ENCODE measurements around the gene CACNG4.
"Not testable (repeated sequence)": the region's sequence is repeated elsewhere in the genome, so short reads cannot be mapped to it uniquely, and the experiment has no call there.

Gene CACNG4

GRCh38 chr17:67018471-67019434, 54.2 kb downstream of the CACNG4 start:
- DNase-seq (ENCODE audit: low spot score) = no peak

GRCh38 chr17:67019809-67020208, 55.3 kb downstream of the CACNG4 start:
- DNase-seq (ENCODE audit: low spot score) = no peak

GRCh38 chr17:67020293-67020766, 55.8 kb downstream of the CACNG4 start:
- DNase-seq (ENCODE audit: low spot score) = no peak

- DNase-seq (ENCODE audit: low spot score) = no peak
These were observed 56.7 kb downstream of the CACNG4 start for GRCh38 chr17:67021196-67021595.

DNA sequence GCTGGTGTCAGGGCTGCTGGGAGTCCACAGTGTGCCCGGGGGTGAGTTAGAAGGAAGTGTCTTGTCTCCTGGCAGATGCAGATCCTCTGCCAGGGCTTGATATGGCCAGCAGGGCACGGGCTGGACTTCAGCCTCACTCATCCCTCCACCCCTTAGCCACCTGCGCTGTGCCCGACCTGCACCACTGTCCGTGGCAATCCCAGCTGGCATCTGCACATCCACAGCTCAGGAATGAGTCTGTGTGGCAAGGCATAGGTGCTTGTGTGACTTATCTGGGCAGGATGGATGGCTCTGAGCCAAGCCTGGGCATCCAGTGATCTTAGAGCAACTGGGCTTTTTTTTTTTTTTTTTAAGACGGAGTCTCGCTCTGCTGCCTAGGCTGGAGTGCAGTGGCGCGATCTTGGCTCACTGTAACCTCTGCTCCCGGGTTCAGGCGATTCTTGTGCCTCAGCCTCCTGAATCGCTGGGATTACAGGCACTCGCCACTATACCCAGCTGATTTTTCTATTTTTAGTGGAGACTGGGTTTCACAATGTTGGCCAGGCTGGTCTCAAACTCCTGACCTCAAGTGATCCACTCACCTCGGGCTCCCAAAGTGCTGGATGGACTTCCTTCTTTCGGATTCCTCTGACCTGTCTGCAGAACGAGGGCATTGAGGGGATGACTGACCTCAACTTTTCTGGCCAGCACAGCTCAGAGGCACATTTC, 57.4 kb downstream of the CACNG4 start:
- DNase-seq (ENCODE audit: low spot score) = no peak

DNA sequence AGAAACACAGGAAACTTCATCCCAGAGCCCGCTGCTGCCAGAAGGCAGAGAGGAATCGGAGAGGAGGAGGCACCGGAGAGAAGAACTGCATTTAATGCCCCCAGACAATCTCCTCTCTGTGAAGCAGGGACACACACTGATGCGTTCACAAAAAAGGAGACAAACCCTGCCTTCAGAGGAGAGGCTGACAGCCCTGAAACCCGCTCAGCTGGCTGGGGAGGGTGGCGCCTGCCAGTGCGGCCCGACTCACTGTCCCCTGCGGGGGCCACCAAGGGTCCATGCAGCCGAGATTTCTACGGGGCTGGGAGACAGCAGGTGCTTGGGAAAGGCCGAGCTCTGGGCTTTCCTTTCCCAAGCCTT, 57.9 kb downstream of the CACNG4 start:
- peak; percentile 46 for DNase-seq (ENCODE audit: low spot score)

- no peak for DNase-seq (ENCODE audit: low spot score)
These were observed 60.2 kb downstream of the CACNG4 start for GRCh38 chr17:67024736-67025135.

- no peak for DNase-seq (ENCODE audit: low spot score)
These were observed 60.8 kb downstream of the CACNG4 start for GRCh38 chr17:67025216-67025792.

DNA sequence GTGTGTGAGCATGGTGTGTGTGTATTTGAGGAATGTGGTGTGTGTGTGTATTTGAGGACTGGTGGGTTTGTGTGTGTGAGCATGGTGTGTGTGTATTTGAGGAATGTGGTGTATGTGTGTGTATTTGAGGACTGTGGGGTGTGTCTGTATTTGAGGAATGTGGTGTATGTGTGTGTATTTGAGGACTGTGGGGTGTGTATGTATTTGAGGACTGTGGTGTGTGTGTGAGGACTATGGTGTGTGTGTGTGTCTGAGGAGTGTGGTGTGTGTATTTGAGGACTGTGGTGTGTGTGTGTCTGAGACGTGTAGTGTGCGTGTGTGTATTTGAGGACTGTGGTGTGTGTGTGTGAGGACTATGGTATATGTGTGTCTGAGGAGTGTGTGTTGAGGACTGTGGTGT, 61.8 kb downstream of the CACNG4 start:
- no peak for DNase-seq (ENCODE audit: low spot score)

DNA sequence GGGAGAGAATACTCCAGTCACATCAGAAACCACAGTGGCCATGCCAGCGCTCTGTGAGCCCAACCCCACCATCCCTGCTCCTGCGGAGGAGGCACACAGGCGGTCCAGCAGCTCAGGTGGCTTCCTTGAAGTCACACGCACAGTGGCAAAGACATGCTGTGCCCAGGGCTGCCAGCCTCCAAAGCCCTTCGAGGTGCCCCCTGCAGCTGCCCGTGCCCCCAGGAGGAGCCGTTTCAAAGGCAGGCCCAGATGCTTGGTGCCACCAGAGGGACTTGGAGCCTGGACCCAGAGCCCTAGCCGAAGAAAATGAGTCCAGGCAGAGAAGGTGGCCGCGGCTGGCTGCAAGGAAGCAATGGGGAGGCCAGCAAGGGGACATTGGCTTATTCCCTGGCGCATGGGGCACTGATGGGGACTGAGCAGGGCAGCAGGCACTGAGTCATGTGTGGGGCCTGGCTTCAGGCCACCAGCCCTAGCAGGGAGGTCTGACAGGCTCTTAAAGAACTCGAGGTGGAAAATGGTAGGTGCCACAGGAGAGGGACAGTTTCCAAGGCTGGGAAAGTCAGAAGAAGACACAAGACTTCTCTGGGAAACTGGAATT, 62.6 kb downstream of the CACNG4 start:
- DNase-seq (ENCODE audit: low spot score) = no peak

DNA sequence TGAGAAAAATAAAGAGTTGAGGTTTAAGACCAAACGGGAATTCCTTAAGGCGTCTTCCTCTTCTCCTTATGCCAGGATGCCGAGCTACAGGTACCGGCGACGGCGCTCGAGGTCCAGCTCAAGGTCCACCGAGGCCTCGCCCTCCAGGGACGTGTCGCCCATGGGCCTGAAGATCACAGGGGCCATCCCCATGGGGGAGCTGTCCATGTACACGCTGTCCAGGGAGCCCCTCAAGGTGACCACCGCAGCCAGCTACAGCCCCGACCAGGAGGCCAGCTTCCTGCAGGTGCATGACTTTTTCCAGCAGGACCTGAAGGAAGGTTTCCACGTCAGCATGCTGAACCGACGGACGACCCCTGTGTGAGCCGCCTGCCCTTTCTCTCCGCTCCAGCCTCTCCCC, 66.1 kb downstream of the CACNG4 start:
- no peak for DNase-seq (ENCODE audit: low spot score)

DNA sequence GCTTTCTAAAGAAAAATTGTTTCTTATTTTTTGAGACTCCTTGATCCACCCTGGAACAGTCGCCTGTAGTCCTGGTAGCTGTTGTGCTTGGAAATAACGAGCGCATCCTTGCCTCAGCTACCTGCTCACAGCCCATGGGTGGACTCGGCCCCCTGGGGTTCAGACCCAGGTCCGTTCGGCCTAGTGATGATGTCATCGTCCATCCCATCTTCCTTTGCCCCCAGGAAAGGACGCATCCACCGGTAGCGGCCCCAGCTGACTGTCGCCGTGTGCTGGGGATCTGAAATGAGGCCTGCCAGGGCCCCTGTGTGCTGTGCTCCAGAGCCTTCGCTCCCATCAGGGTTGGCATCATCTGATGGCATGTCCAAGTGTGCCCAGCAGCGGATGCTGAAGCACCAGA, 67.9 kb downstream of the CACNG4 start:
- DNase-seq (ENCODE audit: low spot score) = no peak

DNA sequence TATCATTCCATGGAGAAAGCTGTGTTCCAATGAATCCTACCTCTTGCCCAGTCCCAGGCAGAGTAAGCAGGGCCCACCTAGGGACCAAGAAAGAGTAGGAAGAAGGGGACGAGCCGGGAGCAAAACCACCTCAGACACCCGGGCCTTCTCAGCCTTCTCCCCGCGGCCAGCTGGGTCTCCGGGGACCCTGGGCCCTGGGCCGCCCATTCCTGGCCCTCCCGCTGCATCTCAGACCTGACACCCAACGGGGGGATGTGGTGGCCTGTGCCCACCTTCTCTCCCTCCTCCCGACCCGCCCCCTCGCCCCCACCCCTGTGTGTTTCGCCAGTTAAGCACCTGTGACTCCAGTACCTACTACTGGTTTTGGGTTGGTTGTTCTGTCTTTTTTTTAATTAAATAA, 68.5 kb downstream of the CACNG4 start:
- DNase-seq (ENCODE audit: low spot score) = no peak

- no peak for DNase-seq (ENCODE audit: low spot score)
These were observed 69.1 kb downstream of the CACNG4 start for GRCh38 chr17:67033613-67034012.

- DNase-seq (ENCODE audit: low spot score) = no peak
These were observed 70.9 kb downstream of the CACNG4 start for GRCh38 chr17:67035131-67036083.

GRCh38 chr17:67038861-67039365, 74.4 kb downstream of the CACNG4 start:
- no peak for DNase-seq (ENCODE audit: low spot score)

GRCh38 chr17:67040652-67041051, 76.1 kb downstream of the CACNG4 start:
- DNase-seq (ENCODE audit: low spot score) = no peak

DNA sequence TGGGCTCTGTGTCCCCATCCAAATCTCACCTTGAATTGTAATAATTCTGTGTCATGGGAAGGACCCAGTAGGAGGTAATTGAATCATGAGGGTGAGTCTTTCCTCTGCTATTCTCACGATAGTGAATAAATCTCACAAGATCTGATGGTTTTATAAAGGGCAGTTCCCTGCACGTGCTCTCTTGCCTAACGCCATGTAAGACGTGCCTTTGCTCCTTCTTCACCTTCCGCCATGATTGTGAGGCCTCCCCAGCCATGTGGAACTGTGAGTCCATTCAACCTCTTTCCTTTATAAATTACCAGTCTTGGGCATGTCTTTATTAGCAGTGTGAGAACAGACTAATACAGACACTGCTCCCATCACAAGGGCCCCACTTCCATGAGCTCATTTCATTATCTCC, 76.6 kb downstream of the CACNG4 start:
- DNase-seq (ENCODE audit: low spot score) = not testable (repeated sequence)

DNA sequence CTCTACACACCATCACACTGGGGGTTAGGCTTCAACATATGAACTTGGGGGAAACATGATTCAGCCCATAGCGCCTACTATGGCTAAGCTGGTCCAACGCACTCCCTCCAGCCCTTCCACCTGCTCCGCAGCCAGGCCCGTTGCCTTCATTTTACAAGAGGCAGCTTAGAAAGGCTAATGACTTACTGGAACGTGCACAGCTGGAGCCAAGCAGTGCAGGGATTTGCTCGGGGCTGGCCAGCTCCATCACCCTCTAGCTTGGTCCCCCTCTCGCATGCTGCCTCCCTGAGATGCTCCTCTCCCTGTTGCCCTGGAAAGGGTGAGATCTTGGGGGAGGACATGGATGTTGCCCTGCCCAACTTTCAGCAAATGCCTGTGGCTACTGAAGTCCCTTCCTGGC, 77.0 kb downstream of the CACNG4 start:
- DNase-seq (ENCODE audit: low spot score) = no peak

- no peak for DNase-seq (ENCODE audit: low spot score)
These were observed 77.7 kb downstream of the CACNG4 start for GRCh38 chr17:67041941-67042899.

All from globus pallidus (tissue), 1 donor.